Breast epithelium (tissue), 4 donors: ENCODE measurements around the gene PPFIA2. TPM values are rescaled to one million over a fixed set of nuclear protein-coding genes. Genes with fewer than 3 reads are reported as not detected.

ENCODE experiments used
- DNase-seq, 2 donors: peaks; one replicate each; pipeline ENCODE4 v3.0.0-alpha.2; 2019; ENCODE audit warnings: low spot score in 2 of 2
- H3K27ac ChIP-seq, 2 donors: fragments of 200-600 bp; sonication (generic) in 1 of 2; one replicate each; pipeline ENCODE4 v1.5.1; 2016 to 2019; ENCODE audit warnings: mild to moderate bottlenecking in 1 of 2
- H3K27me3 ChIP-seq, 2 donors: fragments of 200-600 bp; sonication (generic) in 1 of 2; one replicate each; pipeline versions ENCODE4 v1.5.1 to v1.6.0; 2017 to 2019; ENCODE audit warnings: control low read depth in 1 of 2, mild to moderate bottlenecking in 1 of 2
- H3K36me3 ChIP-seq: fragments of 200-600 bp; one replicate; pipeline ENCODE4 v1.5.1; 2019
- H3K4me1 ChIP-seq, 2 donors: fragments of 200-600 bp; sonication (generic); one replicate each; pipeline ENCODE4 v1.5.1; 2016 to 2019; ENCODE audit warnings: control low read depth in 1 of 2
- H3K4me3 ChIP-seq, 3 donors: fragments of 200-600 bp; sonication (generic); 1 replicate in 2 of 3; 2 replicates in 1 of 3; pipeline ENCODE4 v1.5.1; 2016 to 2019; ENCODE audit warnings: mild to moderate bottlenecking in 3 of 3, moderate library complexity in 2 of 3
- H3K9me3 ChIP-seq, 2 donors: fragments of 200-600 bp; sonication (generic) in 1 of 2; one replicate each; pipeline ENCODE4 v1.5.1; 2016 to 2019; ENCODE audit warnings: control low read depth in 1 of 2
- CTCF ChIP-seq, 3 donors: fragments of 450-650 bp; IDR thresholded peaks; one replicate each; pipeline ENCODE4 v1.5.1; 2016 to 2017; ENCODE audit warnings: antibody characterized with exemption in 3 of 3, mild to moderate bottlenecking in 3 of 3, moderate library complexity in 3 of 3
- POLR2A ChIP-seq: fragments of 450-650 bp; IDR thresholded peaks from one replicate; pipeline ENCODE4 v1.6.1; 2016; ENCODE audit warnings: antibody characterized with exemption, mild to moderate bottlenecking, moderate library complexity
- POLR2AphosphoS5 ChIP-seq, 3 donors: sonication (generic); formaldehyde crosslinking; IDR thresholded peaks; one replicate each; pipeline ENCODE4 v1.6.1; 2017; ENCODE audit warnings: antibody characterized with exemption in 3 of 3
- intact Hi-C: fragments of 100-400 bp; cut with DNase I; formaldehyde crosslinking; loops from one replicate; pipeline ENCODE4 v1.15.1; 2023; ENCODE audit warnings: low total_unique reads
- total RNA-seq, 3 donors: library from RNA; depleted of rRNA; stranded (reverse); fragments of >200 nt; gene quantifications; one replicate each; pipeline ENCODE4 v1.1.0, GENCODE V29; 2016

PPFIA2 gene
- total RNA-seq, 3 donors from 2014 or later, result 0.44 to 3.8 (median 0.98) TPM

- Histone ChIP-seq H3K9me3 (no peaks in the 10 kb centered on the region), H3K27me3 (no peaks in the 10 kb centered on the region), H3K36me3 (no peaks in the 10 kb centered on the region), H3K4me1 (no peaks in the 10 kb centered on the region), H3K27ac (no peak overlapping the region), H3K4me3 (no peak overlapping the region)
- DNase-seq, result no peak
- TF ChIP-seq CTCF (IDR thresholded peaks at IDR 0.05) (no peak), POLR2AphosphoS5 (IDR thresholded peaks at IDR 0.05) (no peak), POLR2A (no peak)
- intact Hi-C loops, result no loop called here
Measured at GRCh38 chr12:81327425-81327824, 431.7 kb downstream of the PPFIA2 start.

GRCh38 chr12:81325086-81325485, 434.1 kb downstream of the PPFIA2 start:
- intact Hi-C loops, result no loop called here
- no peaks in the 10 kb centered on the region for H3K4me1 ChIP-seq
- H3K4me3 ChIP-seq, result no peak overlapping the region
- no peaks in the 10 kb centered on the region for H3K27me3 ChIP-seq
- DNase-seq, result no peak
- no peak for TF ChIP-seq POLR2A
- no peak for TF ChIP-seq POLR2AphosphoS5 (IDR thresholded peaks at IDR 0.05)
- no peak for TF ChIP-seq CTCF (IDR thresholded peaks at IDR 0.05)
- H3K36me3 ChIP-seq, result no peaks in the 10 kb centered on the region
- H3K9me3 ChIP-seq, result no peaks in the 10 kb centered on the region
- no peak overlapping the region for H3K27ac ChIP-seq

GRCh38 chr12:81314903-81315531, 444.1 kb downstream of the PPFIA2 start:
- Histone ChIP-seq H3K9me3 (no peaks in the 10 kb centered on the region), H3K4me1 (no peaks in the 10 kb centered on the region), H3K27me3 (no peaks in the 10 kb centered on the region), H3K27ac (no peak overlapping the region), H3K4me3 (no peak overlapping the region), H3K36me3 (peaks cover 3% of the 10 kb centered on the region)
- intact Hi-C loops, result no loop called here
- TF ChIP-seq POLR2AphosphoS5 (IDR thresholded peaks at IDR 0.05) (no peak), CTCF (IDR thresholded peaks at IDR 0.05) (no peak), POLR2A (no peak)
- DNase-seq, result no peak

GRCh38 chr12:81303935-81304334, 455.2 kb downstream of the PPFIA2 start:
- no peak for TF ChIP-seq POLR2AphosphoS5 (IDR thresholded peaks at IDR 0.05)
- TF ChIP-seq CTCF (IDR thresholded peaks at IDR 0.05), result no peak
- TF ChIP-seq POLR2A, result no peak
- intact Hi-C loops, result no loop called here
- no peak for DNase-seq

GRCh38 chr12:81300454-81300853, 458.7 kb downstream of the PPFIA2 start:
- Histone ChIP-seq H3K27ac (no peak overlapping the region), H3K27me3 (no peaks in the 10 kb centered on the region), H3K4me1 (no peaks in the 10 kb centered on the region), H3K36me3 (no peaks in the 10 kb centered on the region), H3K4me3 (no peak overlapping the region), H3K9me3 (no peaks in the 10 kb centered on the region)
- TF ChIP-seq POLR2A (no peak), CTCF (IDR thresholded peaks at IDR 0.05) (no peak), POLR2AphosphoS5 (IDR thresholded peaks at IDR 0.05) (no peak)
- intact Hi-C loops, result no loop called here
- DNase-seq, result no peak

More at GRCh38 chr12:81303935-81304334, 455.2 kb downstream of the PPFIA2 start:
- H3K36me3 ChIP-seq, result no peaks in the 10 kb centered on the region
- no peaks in the 10 kb centered on the region for H3K27me3 ChIP-seq
- no peaks in the 10 kb centered on the region for H3K4me1 ChIP-seq
- no peaks in the 10 kb centered on the region for H3K9me3 ChIP-seq
- H3K4me3 ChIP-seq, result no peak overlapping the region
- no peak overlapping the region for H3K27ac ChIP-seq
